Upper lobe of left lung (tissue), 4 donors: ENCODE measurements around the gene CPM.

ENCODE experiments used
- POLR2AphosphoS5 ChIP-seq, 2 donors: sonication (generic); formaldehyde crosslinking; IDR thresholded peaks; one replicate each; pipeline ENCODE4 v1.5.1; 2017; ENCODE audit warnings: antibody characterized with exemption in 2 of 2
- TF ChIP-seq, protein P1 (sequence below), 6 experiments: fragments of 450-650 bp in 4 of 6; fragments of 200-600 bp in 2 of 6; sonication (generic) in 2 of 6; IDR thresholded peaks; one replicate each; pipeline ENCODE4 v1.5.1; 2016 to 2019; ENCODE audit warnings: antibody characterized with exemption in 6 of 6

GRCh38 chr12:68878283-68878682 is 54.7 kb downstream of the CPM start:
- TF ChIP-seq, protein P1, sequence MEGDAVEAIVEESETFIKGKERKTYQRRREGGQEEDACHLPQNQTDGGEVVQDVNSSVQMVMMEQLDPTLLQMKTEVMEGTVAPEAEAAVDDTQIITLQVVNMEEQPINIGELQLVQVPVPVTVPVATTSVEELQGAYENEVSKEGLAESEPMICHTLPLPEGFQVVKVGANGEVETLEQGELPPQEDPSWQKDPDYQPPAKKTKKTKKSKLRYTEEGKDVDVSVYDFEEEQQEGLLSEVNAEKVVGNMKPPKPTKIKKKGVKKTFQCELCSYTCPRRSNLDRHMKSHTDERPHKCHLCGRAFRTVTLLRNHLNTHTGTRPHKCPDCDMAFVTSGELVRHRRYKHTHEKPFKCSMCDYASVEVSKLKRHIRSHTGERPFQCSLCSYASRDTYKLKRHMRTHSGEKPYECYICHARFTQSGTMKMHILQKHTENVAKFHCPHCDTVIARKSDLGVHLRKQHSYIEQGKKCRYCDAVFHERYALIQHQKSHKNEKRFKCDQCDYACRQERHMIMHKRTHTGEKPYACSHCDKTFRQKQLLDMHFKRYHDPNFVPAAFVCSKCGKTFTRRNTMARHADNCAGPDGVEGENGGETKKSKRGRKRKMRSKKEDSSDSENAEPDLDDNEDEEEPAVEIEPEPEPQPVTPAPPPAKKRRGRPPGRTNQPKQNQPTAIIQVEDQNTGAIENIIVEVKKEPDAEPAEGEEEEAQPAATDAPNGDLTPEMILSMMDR (IDR thresholded peaks at IDR 0.05): no peak
- no peak for TF ChIP-seq POLR2AphosphoS5 (IDR thresholded peaks at IDR 0.05)
